M059J (cell line): ENCODE measurements around the gene PTGR2. TPM values are rescaled to one million over a fixed set of nuclear protein-coding genes. Genes with fewer than 3 reads are reported as not detected.
"Not testable (repeated sequence)": the region's sequence is repeated elsewhere in the genome, so short reads cannot be mapped to it uniquely, and the experiment has no call there.

Source experiments
- DNase-seq: peaks from one replicate; pipeline ENCODE4 v3.0.0-alpha.2; 2012; ENCODE audit warnings: low read depth
- total RNA-seq: library from RNA; depleted of rRNA; stranded (reverse); fragments of >200 nt; shearing (Covaris generic); gene quantifications from 2 replicates; pipeline ENCODE4 v1.2.3, GENCODE V29; 2014; rRNA removed

Gene PTGR2
- total RNA-seq, 1 experiment from 2014 or later, result 5.0 TPM

GRCh38 chr14:73886449-73887317 is 35.1 kb downstream of the PTGR2 start, which contains the start of gene ZNF410:
Gene ZNF410, plus strand, starts transcription at chr14:73886859. Its CDS starts 5,317 bp downstream, at chr14:73892176.
- peak; percentile 96 for DNase-seq

- no peak for DNase-seq
Measured at GRCh38 chr14:73887318-73887616, 35.6 kb downstream of the PTGR2 start.

GRCh38 chr14:73887694-73888459 is 36.2 kb downstream of the PTGR2 start:
- no peak for DNase-seq

- no peak for DNase-seq
Measured at GRCh38 chr14:73888460-73888725, 36.8 kb downstream of the PTGR2 start.

- no peak for DNase-seq
Measured at GRCh38 chr14:73888971-73889370, 37.3 kb downstream of the PTGR2 start.

- no peak for DNase-seq
Measured at GRCh38 chr14:73889376-73889775, 37.7 kb downstream of the PTGR2 start.

- not testable (repeated sequence) for DNase-seq
Measured at GRCh38 chr14:73894180-73894687, 42.6 kb downstream of the PTGR2 start.

GRCh38 chr14:73895939-73896338 is 44.3 kb downstream of the PTGR2 start:
- no peak for DNase-seq

- DNase-seq, result no peak
Measured at GRCh38 chr14:73896521-73896920, 44.9 kb downstream of the PTGR2 start.

- no peak for DNase-seq
Measured at GRCh38 chr14:73903028-73903427, 51.4 kb downstream of the PTGR2 start.

GRCh38 chr14:73909681-73910080 is 58.0 kb downstream of the PTGR2 start:
- no peak for DNase-seq

- no peak for DNase-seq
Measured at GRCh38 chr14:73913256-73913655, 61.6 kb downstream of the PTGR2 start.

- no peak for DNase-seq
Measured at GRCh38 chr14:73916324-73916723, 64.7 kb downstream of the PTGR2 start.

GRCh38 chr14:73919457-73919856 is 67.8 kb downstream of the PTGR2 start:
- DNase-seq, result not testable (repeated sequence)

GRCh38 chr14:73924337-73924736 is 72.7 kb downstream of the PTGR2 start:
- DNase-seq, result peak; percentile 8

Other genes with a start within 250 kb of the PTGR2 start
- gene ACOT6, start 239.3 kb upstream of the PTGR2 start, total RNA-seq, result not detected in 2 replicates
- gene DNAL1, start 206.8 kb upstream of the PTGR2 start, total RNA-seq, result 3.2 and 20.6 TPM in 2 replicates
- gene PNMA1, start 137.4 kb upstream of the PTGR2 start, total RNA-seq, result 8.6 and 16.8 TPM in 2 replicates
- 85.0 and 110 TPM in 2 replicates for gene ZNF410, start 35.0 kb downstream of the PTGR2 start, total RNA-seq
- 2.0 and 4.0 TPM in 2 replicates for gene FAM161B, start 98.3 kb downstream of the PTGR2 start, total RNA-seq
- 31.6 and 41.8 TPM in 2 replicates for gene COQ6, start 98.5 kb downstream of the PTGR2 start, total RNA-seq
- gene ENTPD5, start 167.5 kb downstream of the PTGR2 start, total RNA-seq, result 5.5 and 10.8 TPM in 2 replicates
- gene BBOF1, start 167.5 kb downstream of the PTGR2 start, total RNA-seq, result 1.2 and 5.0 TPM in 2 replicates
- 8.9 and 18.0 TPM in 2 replicates for gene ALDH6A1, start 232.6 kb downstream of the PTGR2 start, total RNA-seq
- 14.7 and 21.0 TPM in 2 replicates for gene LIN52, start 233.1 kb downstream of the PTGR2 start, total RNA-seq